Spleen (tissue), 7 donors: ENCODE data around the gene S100A5.

Experiments
- POLR2A ChIP-seq, 3 donors: fragments of 450-650 bp; IDR thresholded peaks; one replicate each; pipeline ENCODE4 v1.5.1; 2017; ENCODE audit warnings: antibody characterized with exemption in 3 of 3, mild to moderate bottlenecking in 1 of 3
- TF ChIP-seq, protein P1 (sequence below), 11 experiments: fragments of 200-600 bp in 7 of 11; fragments of 450-650 bp in 4 of 11; sonication (generic) in 4 of 11; IDR thresholded peaks in 8 of 11; conservative IDR thresholded peaks in 3 of 11; 1 replicate in 7 of 11; 2 replicates in 4 of 11; pipeline versions ENCODE4 v1.4.0 to v1.8.0; 2016 to 2021; ENCODE audit warnings: antibody characterized with exemption in 11 of 11, inconsistent platforms in 4 of 11, mild to moderate bottlenecking in 1 of 11
- donor health status: DM: no; HTN: no; CAD: no; lungs with moderate emphysema.
- donor health status: DM: no; HTN: no; CAD: no.
- donor health status: DM: no; HTN: no; CAD: no.

- no peak for TF ChIP-seq POLR2A (IDR thresholded peaks at IDR 0.05)
- TF ChIP-seq, protein P1, sequence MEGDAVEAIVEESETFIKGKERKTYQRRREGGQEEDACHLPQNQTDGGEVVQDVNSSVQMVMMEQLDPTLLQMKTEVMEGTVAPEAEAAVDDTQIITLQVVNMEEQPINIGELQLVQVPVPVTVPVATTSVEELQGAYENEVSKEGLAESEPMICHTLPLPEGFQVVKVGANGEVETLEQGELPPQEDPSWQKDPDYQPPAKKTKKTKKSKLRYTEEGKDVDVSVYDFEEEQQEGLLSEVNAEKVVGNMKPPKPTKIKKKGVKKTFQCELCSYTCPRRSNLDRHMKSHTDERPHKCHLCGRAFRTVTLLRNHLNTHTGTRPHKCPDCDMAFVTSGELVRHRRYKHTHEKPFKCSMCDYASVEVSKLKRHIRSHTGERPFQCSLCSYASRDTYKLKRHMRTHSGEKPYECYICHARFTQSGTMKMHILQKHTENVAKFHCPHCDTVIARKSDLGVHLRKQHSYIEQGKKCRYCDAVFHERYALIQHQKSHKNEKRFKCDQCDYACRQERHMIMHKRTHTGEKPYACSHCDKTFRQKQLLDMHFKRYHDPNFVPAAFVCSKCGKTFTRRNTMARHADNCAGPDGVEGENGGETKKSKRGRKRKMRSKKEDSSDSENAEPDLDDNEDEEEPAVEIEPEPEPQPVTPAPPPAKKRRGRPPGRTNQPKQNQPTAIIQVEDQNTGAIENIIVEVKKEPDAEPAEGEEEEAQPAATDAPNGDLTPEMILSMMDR (IDR thresholded peaks at IDR 0.05 in 8 of 11, conservative IDR thresholded peaks at IDR 0.05 in 3 of 11) = no peak
Observed at GRCh38 chr1:153503766-153504165, 37.0 kb downstream of the S100A5 start.
